Measurements from ENCODE around the gene CENPT.

CENPT gene

DNA sequence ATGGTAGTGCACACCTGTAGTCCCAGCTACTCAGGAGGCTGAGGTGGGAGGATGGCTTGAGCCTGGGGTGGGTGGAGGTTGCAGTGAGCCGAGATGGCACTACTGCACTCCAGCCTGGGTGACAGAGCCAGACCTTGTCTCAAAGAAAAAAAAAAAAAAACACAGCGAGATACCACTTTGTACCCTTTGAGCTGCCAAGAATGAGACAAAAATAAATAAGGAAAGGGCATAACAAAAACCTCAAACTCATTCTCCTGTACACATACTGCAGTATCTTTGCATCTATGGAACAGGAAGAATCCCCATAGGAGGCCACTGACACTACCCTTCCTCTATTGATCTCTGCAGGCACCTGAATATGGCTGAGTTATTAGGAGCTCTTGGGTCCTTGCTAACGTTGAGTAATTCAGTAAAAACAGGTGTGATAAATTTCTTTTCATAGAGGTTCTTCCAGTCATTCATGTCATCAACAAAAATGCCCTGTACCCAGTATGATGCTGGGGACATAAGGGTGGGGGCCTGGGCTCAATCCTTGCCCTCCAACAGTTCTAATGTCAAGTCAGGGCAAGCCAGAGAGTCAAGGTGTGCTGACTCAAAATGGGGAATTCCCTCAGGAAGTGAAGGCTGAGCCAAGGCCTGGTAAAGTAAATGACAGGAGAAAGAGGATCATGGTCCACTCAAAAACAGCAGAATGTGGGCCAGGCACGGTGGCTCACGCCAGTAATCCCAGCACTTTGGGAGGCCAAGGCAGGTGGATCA is 68.1 kb downstream of the CENPT start:
- TF ChIP-seq, protein P1, sequence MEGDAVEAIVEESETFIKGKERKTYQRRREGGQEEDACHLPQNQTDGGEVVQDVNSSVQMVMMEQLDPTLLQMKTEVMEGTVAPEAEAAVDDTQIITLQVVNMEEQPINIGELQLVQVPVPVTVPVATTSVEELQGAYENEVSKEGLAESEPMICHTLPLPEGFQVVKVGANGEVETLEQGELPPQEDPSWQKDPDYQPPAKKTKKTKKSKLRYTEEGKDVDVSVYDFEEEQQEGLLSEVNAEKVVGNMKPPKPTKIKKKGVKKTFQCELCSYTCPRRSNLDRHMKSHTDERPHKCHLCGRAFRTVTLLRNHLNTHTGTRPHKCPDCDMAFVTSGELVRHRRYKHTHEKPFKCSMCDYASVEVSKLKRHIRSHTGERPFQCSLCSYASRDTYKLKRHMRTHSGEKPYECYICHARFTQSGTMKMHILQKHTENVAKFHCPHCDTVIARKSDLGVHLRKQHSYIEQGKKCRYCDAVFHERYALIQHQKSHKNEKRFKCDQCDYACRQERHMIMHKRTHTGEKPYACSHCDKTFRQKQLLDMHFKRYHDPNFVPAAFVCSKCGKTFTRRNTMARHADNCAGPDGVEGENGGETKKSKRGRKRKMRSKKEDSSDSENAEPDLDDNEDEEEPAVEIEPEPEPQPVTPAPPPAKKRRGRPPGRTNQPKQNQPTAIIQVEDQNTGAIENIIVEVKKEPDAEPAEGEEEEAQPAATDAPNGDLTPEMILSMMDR (IDR thresholded peaks at IDR 0.05; ENCODE audit: insufficient read depth, low read depth, low read length, missing control alignments), result no peak
- DNase-seq (ENCODE audit: low read depth), result peak; percentile 11

More for the DNA sequence above, 68.1 kb downstream of the CENPT start:
- H3K4me3 ChIP-seq (ENCODE audit: low read depth, low read length), result no peak overlapping the region
